ENCODE results near the gene GTF2A1. TPM values are rescaled to one million over a fixed set of nuclear protein-coding genes. Genes with fewer than 3 reads are reported as not detected.

The GTF2A1 gene
- total RNA-seq, 3 donors from 2014 or later = 27.5 to 33.3 (median 29.7) TPM

DNA sequence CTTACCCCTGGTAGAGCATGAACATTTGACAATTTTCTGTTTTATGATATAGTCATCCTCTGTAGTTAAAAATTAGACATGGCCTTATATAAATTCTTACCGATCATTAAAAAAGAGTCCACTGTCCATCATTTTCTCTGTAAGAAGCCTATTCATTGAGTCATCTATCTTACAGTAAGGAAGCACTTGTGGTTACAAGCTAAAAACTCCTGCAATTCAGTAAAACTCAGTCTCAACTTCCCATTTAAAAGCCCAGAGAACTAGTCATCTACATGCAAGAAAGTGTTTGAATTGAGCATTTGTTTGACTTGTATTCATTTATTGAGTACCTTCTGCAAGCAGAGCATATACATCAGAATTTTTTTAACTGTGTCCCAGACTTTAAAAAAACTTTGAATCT lies 63.3 kb downstream of the GTF2A1 start:
- no peaks in the 10 kb centered on the region for H3K36me3 ChIP-seq
- H3K9me3 ChIP-seq = no peaks in the 10 kb centered on the region
- no peaks in the 10 kb centered on the region for H3K4me1 ChIP-seq
- no peaks in the 10 kb centered on the region for H3K27me3 ChIP-seq
- intact Hi-C loops (cut with DNase I; ENCODE audit: low total_unique reads) = no loop called here
- TF ChIP-seq POLR2A (IDR thresholded peaks at IDR 0.05) = no peak
- TF ChIP-seq POLR2AphosphoS5 (IDR thresholded peaks at IDR 0.05) = no peak
- TF ChIP-seq, protein P1, sequence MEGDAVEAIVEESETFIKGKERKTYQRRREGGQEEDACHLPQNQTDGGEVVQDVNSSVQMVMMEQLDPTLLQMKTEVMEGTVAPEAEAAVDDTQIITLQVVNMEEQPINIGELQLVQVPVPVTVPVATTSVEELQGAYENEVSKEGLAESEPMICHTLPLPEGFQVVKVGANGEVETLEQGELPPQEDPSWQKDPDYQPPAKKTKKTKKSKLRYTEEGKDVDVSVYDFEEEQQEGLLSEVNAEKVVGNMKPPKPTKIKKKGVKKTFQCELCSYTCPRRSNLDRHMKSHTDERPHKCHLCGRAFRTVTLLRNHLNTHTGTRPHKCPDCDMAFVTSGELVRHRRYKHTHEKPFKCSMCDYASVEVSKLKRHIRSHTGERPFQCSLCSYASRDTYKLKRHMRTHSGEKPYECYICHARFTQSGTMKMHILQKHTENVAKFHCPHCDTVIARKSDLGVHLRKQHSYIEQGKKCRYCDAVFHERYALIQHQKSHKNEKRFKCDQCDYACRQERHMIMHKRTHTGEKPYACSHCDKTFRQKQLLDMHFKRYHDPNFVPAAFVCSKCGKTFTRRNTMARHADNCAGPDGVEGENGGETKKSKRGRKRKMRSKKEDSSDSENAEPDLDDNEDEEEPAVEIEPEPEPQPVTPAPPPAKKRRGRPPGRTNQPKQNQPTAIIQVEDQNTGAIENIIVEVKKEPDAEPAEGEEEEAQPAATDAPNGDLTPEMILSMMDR (IDR thresholded peaks at IDR 0.05) = no peak
- H3K27ac ChIP-seq = no peak overlapping the region
- H3K4me3 ChIP-seq = no peak overlapping the region
- DNase-seq (ENCODE audit: low spot score in 2 of 2) = no peak

DNA sequence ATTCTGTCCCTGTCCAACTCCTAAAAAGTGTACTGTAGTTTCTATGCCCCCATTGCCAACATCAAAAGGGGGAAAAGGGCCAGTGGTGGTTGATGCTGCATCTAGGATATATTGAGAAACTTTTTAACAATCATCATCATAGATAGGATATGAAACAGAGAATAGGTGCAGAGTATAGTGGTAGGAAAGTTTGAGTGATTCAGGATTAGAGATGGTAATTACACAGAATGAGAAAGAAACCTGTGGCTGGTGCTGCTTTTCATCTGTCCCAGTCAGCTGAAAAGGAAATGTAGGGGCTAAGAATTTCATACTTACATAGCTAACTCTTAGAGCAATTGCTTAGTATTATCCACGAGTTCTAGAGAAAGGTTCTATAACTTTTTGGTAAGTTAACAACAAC lies 67.6 kb downstream of the GTF2A1 start:
- Histone ChIP-seq H3K27me3 (no peaks in the 10 kb centered on the region), H3K9me3 (no peaks in the 10 kb centered on the region), H3K4me3 (no peak overlapping the region), H3K4me1 (no peaks in the 10 kb centered on the region), H3K27ac (no peak overlapping the region), H3K36me3 (no peaks in the 10 kb centered on the region)
- TF ChIP-seq POLR2A (IDR thresholded peaks at IDR 0.05) (no peak), POLR2AphosphoS5 (IDR thresholded peaks at IDR 0.05) (no peak)
- TF ChIP-seq, protein P1 (IDR thresholded peaks at IDR 0.05) = no peak
- DNase-seq (ENCODE audit: low spot score in 2 of 2) = no peak
- intact Hi-C loops (cut with DNase I; ENCODE audit: low total_unique reads) = no loop called here

DNA sequence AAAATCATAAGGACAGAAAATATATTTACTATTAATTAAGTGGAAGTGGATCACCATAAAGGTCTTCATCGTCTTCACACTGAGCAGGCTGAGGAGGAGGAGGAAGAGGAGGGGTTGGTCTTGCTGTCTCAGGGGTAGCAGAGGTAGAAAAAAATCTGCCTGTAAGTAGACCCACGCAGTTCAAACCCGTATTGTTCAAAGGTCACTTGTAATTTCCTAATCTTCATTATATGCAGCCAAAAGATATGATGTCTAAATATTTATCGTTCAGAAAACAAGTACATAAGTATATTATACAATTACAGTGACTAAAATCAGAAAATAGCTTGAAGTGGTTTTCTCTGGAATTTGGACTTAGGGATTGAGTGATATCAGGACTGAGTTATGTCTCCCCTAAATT lies 72.1 kb downstream of the GTF2A1 start:
- no peak for DNase-seq (ENCODE audit: low spot score in 2 of 2)
- H3K9me3 ChIP-seq = no peaks in the 10 kb centered on the region
- intact Hi-C loops (cut with DNase I; ENCODE audit: low total_unique reads) = no loop called here
- TF ChIP-seq POLR2A (IDR thresholded peaks at IDR 0.05) = no peak
- TF ChIP-seq, protein P1 (IDR thresholded peaks at IDR 0.05) = no peak
- TF ChIP-seq POLR2AphosphoS5 (IDR thresholded peaks at IDR 0.05) = no peak
- no peaks in the 10 kb centered on the region for H3K27me3 ChIP-seq
- no peak overlapping the region for H3K27ac ChIP-seq
- no peak overlapping the region for H3K4me3 ChIP-seq
- no peaks in the 10 kb centered on the region for H3K4me1 ChIP-seq
- no peaks in the 10 kb centered on the region for H3K36me3 ChIP-seq

DNA sequence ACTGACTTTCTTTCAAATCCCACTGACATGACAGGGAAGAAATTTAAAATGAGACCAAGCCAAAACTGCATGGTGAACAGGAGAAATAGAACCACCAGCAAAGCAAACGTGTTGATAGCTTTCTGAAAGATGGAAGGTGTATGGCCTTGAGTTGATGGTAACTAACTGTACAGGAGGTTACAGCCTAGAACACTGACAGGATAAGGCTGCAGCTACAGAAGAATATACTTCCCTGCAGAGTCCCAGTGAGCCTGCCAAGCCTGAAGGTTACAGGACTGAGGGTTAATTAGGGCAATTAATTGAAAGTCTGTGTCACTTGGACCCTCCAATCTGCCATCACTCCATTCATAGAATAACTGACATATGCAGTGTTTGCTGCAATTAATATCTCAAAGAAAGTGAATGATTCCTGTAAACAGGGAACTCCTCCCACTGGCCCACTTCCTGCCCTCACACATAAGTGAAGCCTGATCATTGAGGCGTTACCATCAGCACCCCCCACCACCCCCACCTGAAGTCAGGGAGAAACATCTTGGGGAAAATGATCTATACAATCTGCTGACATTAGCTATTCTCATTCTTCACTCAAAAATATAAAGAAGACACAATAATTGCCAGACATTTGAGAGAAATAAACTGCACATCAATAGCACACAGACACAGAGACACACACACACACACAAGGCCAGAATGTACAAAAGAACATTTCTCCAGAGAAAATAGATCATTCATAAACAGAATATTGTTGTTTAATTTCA lies 73.4 kb downstream of the GTF2A1 start:
- intact Hi-C loops (cut with DNase I; ENCODE audit: low total_unique reads) = no loop called here
- DNase-seq (ENCODE audit: low spot score in 2 of 2) = no peak
- Histone ChIP-seq H3K27ac (no peak overlapping the region), H3K4me3 (no peak overlapping the region), H3K4me1 (no peaks in the 10 kb centered on the region), H3K27me3 (no peaks in the 10 kb centered on the region), H3K9me3 (no peaks in the 10 kb centered on the region), H3K36me3 (no peaks in the 10 kb centered on the region)
- TF ChIP-seq, protein P1 (IDR thresholded peaks at IDR 0.05) = no peak
- TF ChIP-seq POLR2AphosphoS5 (IDR thresholded peaks at IDR 0.05) (no peak), POLR2A (IDR thresholded peaks at IDR 0.05) (no peak)

DNA sequence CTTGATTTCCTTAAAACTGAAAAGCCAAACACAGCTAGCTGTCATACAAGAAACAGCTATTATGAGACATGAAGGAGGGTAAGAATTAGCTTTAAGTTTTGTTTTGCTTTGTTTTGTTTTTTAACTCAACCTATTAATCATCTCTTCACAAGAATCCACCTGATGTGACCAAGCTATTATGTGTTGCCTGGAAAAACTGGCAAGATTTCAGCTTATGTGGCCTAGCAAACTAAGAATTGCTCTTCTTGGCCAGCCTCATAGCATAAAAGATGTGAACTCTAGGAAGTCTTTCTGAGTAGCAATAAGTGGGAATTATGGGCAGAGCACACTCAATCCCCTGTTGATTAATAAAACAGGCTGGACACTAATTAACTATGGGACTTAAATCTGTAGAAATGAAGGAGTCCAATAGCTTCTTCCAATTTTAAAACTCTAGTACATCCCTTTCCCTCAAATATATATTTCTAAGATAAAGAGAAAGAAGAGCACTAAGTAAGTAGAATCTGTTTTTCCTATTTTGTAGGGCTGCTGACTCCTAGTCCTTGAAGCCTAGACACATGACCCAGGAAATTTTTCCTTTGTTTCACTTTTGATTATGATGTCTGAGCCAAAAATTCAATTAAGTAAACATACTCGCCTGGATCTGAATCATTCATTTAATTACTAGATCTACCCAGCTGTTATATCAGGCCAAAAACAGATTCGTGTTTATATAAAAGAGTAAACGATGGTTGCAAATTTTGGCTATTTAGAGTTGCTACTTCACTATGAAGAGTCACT lies 75.7 kb downstream of the GTF2A1 start:
- no peak for DNase-seq (ENCODE audit: low spot score in 2 of 2)
- H3K27ac ChIP-seq = peak overlapping the region in 1 of 2 donors; percentile 26
- H3K9me3 ChIP-seq = no peaks in the 10 kb centered on the region
- no peaks in the 10 kb centered on the region for H3K36me3 ChIP-seq
- no peak overlapping the region for H3K4me3 ChIP-seq
- intact Hi-C loops (cut with DNase I; ENCODE audit: low total_unique reads) = no loop called here
- no peak for TF ChIP-seq POLR2AphosphoS5 (IDR thresholded peaks at IDR 0.05)
- TF ChIP-seq, protein P1 (IDR thresholded peaks at IDR 0.05) = no peak
- TF ChIP-seq POLR2A (IDR thresholded peaks at IDR 0.05) = no peak
- H3K27me3 ChIP-seq = no peaks in the 10 kb centered on the region
- H3K4me1 ChIP-seq = no peaks in the 10 kb centered on the region
